DMS153 treated with DMSO at 0.1 percent for 48 hours (cell line): ENCODE measurements around the gene RPRD1A.
"Not testable (repeated sequence)": the region's sequence is repeated elsewhere in the genome, so short reads cannot be mapped to it uniquely, and the experiment has no call there.

Source experiments
- DNase-seq: peaks from one replicate; lab custom pipeline; 2025; ENCODE audit not compliant: unreplicated experiment; lab: John Stamatoyannopoulos, UW

Gene RPRD1A

GRCh38 chr18:36031903-36032302 lies 35.5 kb downstream of the RPRD1A start:
- DNase-seq: no peak

DNA sequence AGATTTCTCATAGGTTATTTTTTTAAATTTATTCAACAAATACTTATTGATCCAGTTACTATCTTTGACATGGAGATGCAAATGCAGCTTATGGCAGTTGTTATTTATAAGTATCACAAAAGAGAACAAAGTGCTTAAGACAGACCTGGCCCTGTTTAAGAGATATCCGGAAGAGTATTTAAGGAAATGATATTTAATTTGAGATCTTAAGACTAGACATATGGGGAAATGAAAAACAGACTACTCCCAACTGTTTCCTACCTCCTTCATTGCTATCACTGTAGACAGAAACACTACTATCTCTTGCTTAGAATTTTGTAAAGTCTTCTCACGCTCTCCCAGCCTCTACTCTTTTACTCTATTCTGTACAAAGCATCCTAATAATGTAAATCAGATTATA lies 36.0 kb downstream of the RPRD1A start:
- no peak for DNase-seq

DNA sequence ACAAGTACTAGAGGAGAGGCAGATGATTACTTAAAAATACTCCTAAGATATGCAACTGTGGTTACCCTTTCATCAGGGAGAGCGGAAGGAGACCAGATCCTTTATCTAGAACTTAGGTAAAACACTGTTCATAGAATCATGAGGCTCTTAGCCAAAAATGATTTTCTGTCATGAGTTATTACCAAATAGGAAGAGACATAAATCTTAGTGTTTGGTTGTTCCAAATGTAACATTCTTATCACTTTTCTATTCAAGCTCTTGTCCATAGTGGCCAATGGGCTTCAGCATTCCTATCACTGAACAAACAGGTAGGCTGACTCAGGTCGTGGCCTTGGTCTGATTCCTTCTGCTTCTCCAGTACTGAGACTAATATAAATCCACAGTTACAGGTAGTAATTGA lies 38.5 kb downstream of the RPRD1A start:
- DNase-seq: no peak

DNA sequence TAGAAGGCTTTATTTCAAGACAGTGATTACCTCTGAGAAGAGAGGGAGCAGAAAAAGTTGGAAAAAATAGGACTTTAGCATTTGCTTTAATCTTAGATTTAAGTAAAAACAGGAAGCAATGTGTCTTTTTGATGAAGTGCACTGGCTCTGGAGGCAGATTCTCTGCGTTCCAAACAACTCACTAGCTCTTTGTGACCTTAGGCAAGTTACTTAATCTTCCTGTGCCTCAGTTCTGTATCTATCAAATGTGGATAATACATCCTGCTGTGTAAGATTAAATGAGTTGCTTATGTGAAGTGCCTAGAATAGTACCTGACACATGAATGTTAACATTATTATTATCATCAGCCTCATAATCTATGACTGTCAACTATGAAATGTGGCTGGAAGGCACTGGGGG lies 42.3 kb downstream of the RPRD1A start:
- DNase-seq: no peak

GRCh38 chr18:36024241-36024640 lies 43.1 kb downstream of the RPRD1A start:
- not testable (repeated sequence) for DNase-seq

DNA sequence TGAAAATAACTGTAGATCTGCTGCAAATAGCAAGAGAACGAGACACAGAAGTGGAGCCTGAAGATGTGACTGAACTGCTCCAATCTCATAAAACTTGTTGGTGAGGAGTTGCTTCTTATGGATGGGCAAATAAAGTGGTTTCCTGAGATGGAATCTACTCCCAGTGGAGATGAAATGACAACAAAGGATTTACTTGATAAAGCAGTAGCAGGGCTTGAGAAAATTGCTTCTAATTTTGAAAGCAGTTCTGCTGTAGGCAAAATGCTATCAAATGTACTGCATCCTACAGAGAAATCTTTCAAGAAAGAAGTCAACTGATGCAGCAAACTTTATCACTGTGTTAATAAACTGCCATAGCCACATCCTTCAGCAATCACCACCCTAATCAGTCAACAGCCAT lies 44.0 kb downstream of the RPRD1A start:
- DNase-seq: no peak

DNA sequence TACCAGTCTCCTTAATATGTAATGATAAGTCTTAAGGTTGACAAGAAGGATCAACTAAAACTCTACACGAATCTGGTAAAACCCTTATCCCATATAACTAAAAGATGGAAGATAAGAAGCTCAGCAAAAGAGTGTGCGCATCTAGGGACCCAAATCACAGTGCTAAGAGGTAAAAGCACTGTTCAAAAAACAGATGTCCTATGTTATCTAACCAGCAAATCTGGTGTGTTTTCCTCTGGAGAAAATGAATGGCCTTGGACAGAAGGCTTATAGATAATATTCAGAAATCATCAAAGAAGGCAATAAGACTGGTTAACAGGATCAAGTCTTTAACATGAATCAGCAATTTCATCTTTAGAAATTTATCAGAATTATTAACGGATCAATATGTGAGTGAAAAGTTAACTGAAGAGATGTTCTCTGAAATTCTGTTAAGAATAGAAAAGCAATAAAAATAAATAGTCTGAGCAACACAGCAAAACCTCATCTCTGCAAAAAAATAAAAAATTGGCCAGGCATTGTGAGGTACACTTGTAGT lies 47.1 kb downstream of the RPRD1A start:
- no peak for DNase-seq

- no peak for DNase-seq
Observed at GRCh38 chr18:36017232-36017631, 50.1 kb downstream of the RPRD1A start.

- DNase-seq: no peak
Observed at GRCh38 chr18:36015629-36016028, 51.7 kb downstream of the RPRD1A start.

- DNase-seq: no peak
Observed at GRCh38 chr18:36012891-36013290, 54.5 kb downstream of the RPRD1A start.

- DNase-seq: no peak
Observed at GRCh38 chr18:36009214-36009613, 58.1 kb downstream of the RPRD1A start.

- no peak for DNase-seq
Observed at GRCh38 chr18:36006997-36007396, 60.4 kb downstream of the RPRD1A start.

- no peak for DNase-seq
Observed at GRCh38 chr18:35999925-36000324, 67.4 kb downstream of the RPRD1A start.

GRCh38 chr18:35998967-35999366 lies 68.4 kb downstream of the RPRD1A start:
- DNase-seq: no peak

DNA sequence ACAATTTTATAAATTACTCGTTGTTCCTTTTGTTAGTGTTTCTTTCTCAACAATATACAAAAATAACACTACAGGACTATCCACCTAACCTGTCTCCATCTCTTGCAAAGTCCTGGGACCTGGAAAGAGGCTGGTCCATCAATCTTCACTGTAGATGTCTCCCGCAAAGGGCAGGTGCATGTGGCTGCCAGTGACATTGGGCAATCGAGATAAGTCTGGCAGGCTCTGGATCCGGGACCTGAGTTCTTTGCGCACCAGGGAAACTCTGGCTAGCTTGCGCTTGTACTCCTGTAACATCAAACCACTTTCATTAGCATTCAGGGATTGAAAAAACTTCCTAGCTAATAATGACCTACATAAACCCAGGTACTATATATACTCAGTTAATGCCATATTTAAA lies 74.3 kb downstream of the RPRD1A start:
- no peak for DNase-seq

DNA sequence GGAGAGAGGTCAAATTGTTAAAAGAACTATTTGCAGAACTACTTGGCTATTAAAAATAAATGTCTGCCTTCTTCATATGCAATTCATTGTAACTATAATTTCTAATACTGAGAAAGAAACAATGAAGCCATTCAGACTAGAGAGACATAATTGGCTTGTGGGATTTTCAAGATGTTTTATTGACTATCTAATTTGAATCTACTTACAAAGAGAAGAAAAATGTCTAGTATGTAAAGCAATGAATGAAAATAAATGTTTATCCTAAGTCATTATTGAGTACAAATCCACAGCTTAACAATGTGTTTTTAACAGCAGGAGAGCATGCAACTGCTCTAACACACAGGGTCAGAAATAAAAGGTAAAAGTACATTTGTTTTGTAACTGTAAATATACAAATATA lies 75.7 kb downstream of the RPRD1A start:
- DNase-seq: no peak

- no peak for DNase-seq
Observed at GRCh38 chr18:35983818-35984217, 83.5 kb downstream of the RPRD1A start.

DNA sequence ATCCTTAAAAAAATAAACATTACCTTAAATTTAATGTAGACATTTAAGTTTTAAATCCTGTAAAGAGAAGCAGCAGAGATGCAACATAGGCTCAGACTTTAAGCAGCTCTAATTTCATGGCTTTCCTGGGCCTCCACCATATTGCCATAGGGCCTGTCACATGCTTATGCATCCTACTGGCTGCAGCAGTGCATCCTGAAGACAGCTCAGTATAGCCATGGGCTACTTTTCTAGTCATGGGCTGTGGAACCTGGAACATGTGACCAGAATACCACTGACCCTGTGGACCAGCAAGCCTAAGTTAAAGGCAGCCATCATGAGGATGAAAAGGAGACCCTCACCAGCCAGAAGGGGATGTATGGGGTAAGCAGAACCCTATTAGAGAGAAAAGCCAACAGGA lies 84.2 kb downstream of the RPRD1A start:
- no peak for DNase-seq

DNA sequence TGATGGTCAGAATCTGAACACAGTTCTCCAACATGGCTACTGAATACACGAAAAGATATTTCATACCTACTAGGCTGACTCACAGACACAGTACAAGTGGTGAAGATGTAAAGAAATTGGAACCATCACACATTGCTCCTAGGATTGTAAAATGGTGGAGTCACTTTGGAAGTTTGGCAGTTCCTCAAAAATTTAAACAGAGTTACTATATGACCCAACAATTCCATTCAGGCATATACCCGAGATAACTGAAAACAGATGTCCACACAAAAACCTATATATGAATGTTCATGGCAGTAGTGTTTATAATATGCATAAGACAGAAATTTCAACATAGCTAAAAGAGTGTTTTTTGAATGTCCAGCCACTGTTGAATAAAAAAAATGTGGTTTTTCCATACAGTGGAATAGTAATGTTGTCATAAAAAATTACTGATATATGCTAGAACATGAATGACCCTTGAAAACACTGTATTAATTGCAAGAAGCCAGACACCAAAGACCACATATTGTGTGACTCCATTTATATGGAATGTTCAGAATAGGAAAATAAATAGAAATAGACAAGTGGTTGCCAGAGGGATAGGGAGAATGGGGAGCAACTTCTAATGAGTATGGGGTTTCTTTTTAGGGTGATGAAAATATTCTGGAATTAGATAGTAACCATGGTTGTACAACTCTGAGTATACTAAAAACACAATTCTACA lies 84.8 kb downstream of the RPRD1A start:
- no peak for DNase-seq

DNA sequence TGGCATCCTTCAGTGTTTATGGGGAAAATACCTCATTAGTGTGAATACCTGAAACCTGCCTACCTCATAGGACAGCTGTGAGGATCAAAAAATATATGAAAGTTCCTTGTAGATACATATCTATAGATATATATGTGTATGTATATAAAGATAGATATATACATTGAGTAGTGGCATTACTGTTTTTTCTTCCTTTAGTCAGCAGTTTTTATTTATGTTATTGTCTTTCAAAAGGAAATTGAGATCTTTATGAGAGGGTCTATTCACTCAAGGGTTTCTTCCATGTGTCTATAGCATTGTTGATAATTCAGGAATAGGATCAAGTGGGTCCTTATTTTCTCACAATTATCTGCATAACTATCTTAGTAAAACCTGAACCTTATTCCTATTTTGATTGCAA lies 88.2 kb downstream of the RPRD1A start:
- DNase-seq: no peak

DNA sequence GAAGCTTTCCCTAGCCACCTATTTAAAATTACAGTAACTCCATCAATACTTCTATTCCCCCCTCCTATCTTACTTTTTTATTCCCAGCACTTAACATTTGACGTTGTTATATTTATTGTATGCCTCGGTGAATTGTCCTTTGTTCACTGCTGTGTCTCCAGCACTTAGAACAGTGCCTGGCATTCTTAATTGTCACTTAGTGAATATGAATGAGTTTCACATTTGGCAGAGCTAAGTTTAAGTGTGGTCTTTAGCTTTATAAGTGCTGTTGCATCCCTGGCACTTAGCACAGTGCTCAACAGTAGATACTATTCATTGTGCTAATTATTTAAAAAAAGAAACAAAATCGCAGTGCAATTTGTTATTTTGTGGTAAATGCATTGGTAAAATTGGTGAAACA lies 93.2 kb downstream of the RPRD1A start:
- DNase-seq: no peak

GRCh38 chr18:35973650-35974049 lies 93.7 kb downstream of the RPRD1A start:
- DNase-seq: no peak
